HCT116 (cell line): ENCODE measurements around the gene ZNF177. TPM values are rescaled to one million over a fixed set of nuclear protein-coding genes. Genes with fewer than 3 reads are reported as not detected.
A peak's percentile ranks its signal among the peaks of the same experiment; 100 is the strongest.

Source experiments
- ATAC-seq: fragments of 200-7000 bp; cut with Tn5 transposase; 2 replicates; pipeline ENCODE4 v1.9.1; 2020; ENCODE audit warnings: mild to moderate bottlenecking, moderate library complexity
- BruUV-seq: library from RNA; stranded (reverse); fragments of 400-500 nt; replicated peaks from 2 replicates; lab custom pipeline; 2021; lab: Mats Ljungman, UMichigan
- CTCF ChIA-PET: fragments of 300-600 bp; sonication (Branson Sonifier 250); formaldehyde crosslinking; loops from one replicate; lab custom pipeline; 2021; ENCODE audit warnings: antibody characterized with exemption; lab: Charles Lee
- POLR2A ChIA-PET: fragments of 300-600, 350-600 bp; sonication (Branson Sonifier 250); formaldehyde crosslinking; loops from one replicate; lab custom pipeline; 2021; ENCODE audit warnings: antibody characterized with exemption; lab: Charles Lee
- RAD21 ChIA-PET, 2 experiments: fragments of 300-600 bp; sonication (Branson Sonifier 250); formaldehyde crosslinking; loops; one replicate each; lab custom pipeline; 2023; ENCODE audit warnings: low total read pairs in 2 of 2; ENCODE audit not compliant: uncharacterized antibody in 2 of 2, unreplicated experiment in 2 of 2, low non-redundant PET in 1 of 2; lab: Charles Lee
- DNase-seq: peaks from one replicate; pipeline ENCODE4 v3.0.0-alpha.2; 2010; ENCODE audit warnings: low read depth, low spot score
- H2AFZ ChIP-seq: fragments of 200-600 bp; shearing (Covaris generic), sonication (generic); 2 replicates; pipeline ENCODE4 v1.6.1; 2017; ENCODE audit warnings: low read depth, mixed run types, mixed read lengths, antibody characterized with exemption, low read length; ENCODE audit not compliant: poor library complexity, severe bottlenecking
- H3K27ac ChIP-seq: 2 replicates; pipeline ENCODE4 v1.5.1; 2012; ENCODE audit warnings: low read depth, low read length
- H3K27me3 ChIP-seq: fragments of 200-600 bp; sonication (generic); 2 replicates; pipeline ENCODE4 v1.6.1; 2016; ENCODE audit warnings: mixed run types, low read length, mixed read lengths; ENCODE audit not compliant: insufficient read depth
- H3K36me3 ChIP-seq, 2 experiments: fragments of 200-500 bp in 1 of 2; fragments of 200-600 bp in 1 of 2; sonication (Bioruptor generic) in 1 of 2; sonication (generic) in 1 of 2; 2 replicates each; pipeline versions ENCODE4 v1.5.1 to v1.6.1; 2014 to 2016; ENCODE audit warnings: low read length in 2 of 2, inconsistent platforms in 1 of 2, mixed read lengths in 1 of 2, mixed run types in 1 of 2; ENCODE audit not compliant: insufficient read depth in 2 of 2, control insufficient read depth in 1 of 2
- H3K4me1 ChIP-seq, 2 experiments: fragments of 200-600 bp in 1 of 2; sonication (generic) in 1 of 2; 2 replicates each; pipeline versions ENCODE4 v1.5.1 to v1.6.1; 2012 to 2017; ENCODE audit warnings: low read length in 2 of 2, inconsistent platforms in 1 of 2, mild to moderate bottlenecking in 1 of 2, mixed read lengths in 1 of 2, mixed run types in 1 of 2, moderate library complexity in 1 of 2; ENCODE audit not compliant: insufficient read depth in 2 of 2, control insufficient read depth in 1 of 2
- H3K4me2 ChIP-seq: fragments of 200-600 bp; sonication (generic); 2 replicates; pipeline ENCODE4 v1.6.1; 2017; ENCODE audit warnings: mixed run types, low read length, mixed read lengths
- H3K4me3 ChIP-seq, 2 experiments: fragments of 200-600 bp in 1 of 2; sonication (generic) in 1 of 2; replicated peaks in 1 of 2; 2 replicates each; pipeline ENCODE4 v1.5.1; 2011 to 2016; ENCODE audit warnings: low read length in 2 of 2, control low read depth in 1 of 2, low read depth in 1 of 2, mild to moderate bottlenecking in 1 of 2, mixed read lengths in 1 of 2, mixed run types in 1 of 2
- H3K79me2 ChIP-seq: fragments of 200-600 bp; sonication (generic); 2 replicates; pipeline ENCODE4 v1.6.1; 2017; ENCODE audit warnings: mild to moderate bottlenecking, mixed run types, low read length, moderate library complexity, mixed read lengths; ENCODE audit not compliant: insufficient read depth
- H3K9ac ChIP-seq: fragments of 200-600 bp; sonication (generic); 2 replicates; pipeline ENCODE4 v1.6.1; 2016; ENCODE audit warnings: low read length, mixed read lengths
- H3K9me2 ChIP-seq: fragments of 200-600 bp; sonication (generic), shearing (Covaris generic); 2 replicates; pipeline ENCODE4 v1.6.1; 2017; ENCODE audit warnings: mixed run types, mild to moderate bottlenecking, moderate library complexity; ENCODE audit not compliant: insufficient read depth
- H3K9me3 ChIP-seq, 2 experiments: fragments of 200-500 bp in 1 of 2; fragments of 200-600 bp in 1 of 2; sonication (Bioruptor generic) in 1 of 2; sonication (generic) in 1 of 2; 2 replicates each; pipeline ENCODE4 v1.6.1; 2014 to 2017; ENCODE audit warnings: low read length in 2 of 2, mixed read lengths in 2 of 2, inconsistent platforms in 1 of 2, low read depth in 1 of 2, mild to moderate bottlenecking in 1 of 2, mixed run types in 1 of 2, moderate library complexity in 1 of 2; ENCODE audit not compliant: control insufficient read depth in 1 of 2, insufficient read depth in 1 of 2
- H4K20me1 ChIP-seq: fragments of 200-600 bp; sonication (generic), shearing (Covaris generic); 2 replicates; pipeline ENCODE4 v1.6.1; 2017; ENCODE audit warnings: mixed run types, mild to moderate bottlenecking, moderate library complexity; ENCODE audit not compliant: insufficient read depth
- CBX3 ChIP-seq: IDR thresholded peaks from 2 replicates; pipeline ENCODE4 v1.6.1; 2012; ENCODE audit warnings: low read depth
- CEBPB ChIP-seq: IDR thresholded peaks from 2 replicates; pipeline ENCODE4 v1.6.1; 2012; ENCODE audit warnings: low read depth
- EGR1 ChIP-seq: IDR thresholded peaks from 2 replicates; pipeline ENCODE4 v1.6.1; 2012; ENCODE audit warnings: low read depth
- ELF1 ChIP-seq: IDR thresholded peaks from 2 replicates; pipeline ENCODE4 v1.6.1; 2012; ENCODE audit warnings: low read depth, borderline replicate concordance
- EZH2 ChIP-seq: fragments of 200-600 bp; sonication (generic); IDR thresholded peaks from 2 replicates; pipeline ENCODE4 v1.6.1; 2017; ENCODE audit warnings: antibody characterized with exemption, mixed run types
- EZH2phosphoT487 ChIP-seq: fragments of 200-600 bp; IDR thresholded peaks from 2 replicates; pipeline ENCODE4 v1.6.1; 2018; ENCODE audit warnings: antibody characterized with exemption, borderline replicate concordance
- JUND ChIP-seq: IDR thresholded peaks from 2 replicates; pipeline ENCODE4 v1.6.1; 2012
- POLR2A ChIP-seq: IDR thresholded peaks from 2 replicates; pipeline ENCODE4 v1.7.0; 2011; ENCODE audit warnings: borderline replicate concordance; ENCODE audit not compliant: insufficient read depth, insufficient read length; ENCODE audit errors: extremely low read depth
- RAD21 ChIP-seq: IDR thresholded peaks from 2 replicates; pipeline ENCODE4 v1.6.1; 2012; ENCODE audit warnings: low read depth, mild to moderate bottlenecking
- SIN3A ChIP-seq: IDR thresholded peaks from 2 replicates; pipeline ENCODE4 v1.6.1; 2012; ENCODE audit warnings: low read depth
- SP1 ChIP-seq: IDR thresholded peaks from 2 replicates; pipeline ENCODE4 v1.6.1; 2012; ENCODE audit warnings: low read depth
- TCF7L2 ChIP-seq: IDR thresholded peaks from 2 replicates; pipeline ENCODE4 v1.7.0; 2011; ENCODE audit warnings: borderline replicate concordance, inconsistent platforms; ENCODE audit not compliant: insufficient read depth, insufficient read length; ENCODE audit errors: extremely low read depth
- YY1 ChIP-seq: IDR thresholded peaks from 2 replicates; pipeline ENCODE4 v1.6.1; 2011; ENCODE audit warnings: low read length, low read depth, moderate library complexity, mild to moderate bottlenecking; ENCODE audit not compliant: insufficient replicate concordance; ENCODE audit errors: extremely low read depth
- ZFX ChIP-seq: fragments of 450-650 bp; IDR thresholded peaks from 2 replicates; pipeline ENCODE4 v1.6.1; 2017
- ZNF274 ChIP-seq: fragments of 200-500 bp; sonication (Bioruptor generic); IDR thresholded peaks from 2 replicates; pipeline ENCODE4 v1.6.1; 2014; ENCODE audit warnings: mild to moderate bottlenecking, low read depth, low read length, inconsistent platforms
- intact Hi-C: fragments of 100-400 bp; cut with micrococcal nuclease; formaldehyde crosslinking; loops from 2 replicates; pipeline ENCODE4 v1.10.0; 2022
- total RNA-seq: library from RNA; stranded (reverse); gene quantifications from one replicate; pipeline ENCODE4 v1.2.1, GENCODE V29; 2021; ENCODE audit not compliant: unreplicated experiment
- TF ChIP-seq, protein P1 (sequence below): IDR thresholded peaks from 2 replicates; pipeline ENCODE4 v1.6.1; 2012
- TF ChIP-seq, protein P2 (sequence below): IDR thresholded peaks from 2 replicates; pipeline ENCODE4 v1.6.1; 2012; ENCODE audit warnings: low read depth
- TF ChIP-seq, protein P3 (sequence below), 3 experiments: fragments of 200-600 bp in 1 of 3; sonication (generic) in 1 of 3; IDR thresholded peaks in 2 of 3; conservative IDR thresholded peaks in 1 of 3; 2 replicates each; pipeline ENCODE4 v1.5.1; 2012 to 2017; ENCODE audit warnings: low read depth in 2 of 3, low read length in 2 of 3, antibody characterized with exemption in 1 of 3, borderline replicate concordance in 1 of 3, control low read depth in 1 of 3, mild to moderate bottlenecking in 1 of 3, mixed read lengths in 1 of 3, mixed run types in 1 of 3, moderate library complexity in 1 of 3; ENCODE audit not compliant: insufficient read depth in 1 of 3

ZNF177 gene
- total RNA-seq, 1 experiment from 2014 or later: 1.2 TPM

DNA sequence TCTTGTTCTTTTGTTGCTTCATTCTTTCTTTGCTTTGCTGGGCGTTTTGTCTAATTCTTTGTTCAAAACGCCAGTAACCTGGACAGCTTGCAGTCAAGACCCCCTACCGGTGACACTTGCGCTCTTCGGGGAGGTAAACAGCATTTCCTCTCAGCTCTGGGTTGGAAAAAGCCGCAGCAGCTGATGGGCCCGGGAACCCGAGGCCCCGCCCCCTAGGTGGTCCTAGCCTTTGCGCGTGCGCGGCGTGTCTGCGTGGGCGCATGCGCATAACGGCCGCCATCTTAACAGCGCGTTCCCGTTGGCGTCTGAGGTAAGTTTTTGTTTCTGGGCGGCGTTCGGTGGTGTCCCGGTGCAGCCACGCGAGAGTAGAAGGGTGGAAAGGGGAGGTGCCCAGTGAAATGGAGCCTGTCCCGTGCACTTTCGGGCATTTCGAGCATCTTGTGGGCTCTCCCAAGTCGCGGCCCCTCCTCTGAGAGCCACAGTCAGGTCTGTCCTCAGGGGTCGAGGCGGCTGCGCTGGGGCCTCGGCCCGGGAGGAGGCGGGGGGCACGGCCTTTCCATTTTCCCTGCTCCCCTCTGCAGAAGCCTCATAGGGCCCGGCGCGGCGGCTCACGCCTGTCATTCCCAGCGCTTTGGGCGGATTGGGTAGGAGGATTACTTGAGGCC is 38.8 kb upstream of the ZNF177 start, which contains the start of gene ZNF559 (continued):
- TF ChIP-seq ZNF274 (no peak), YY1 (peak; percentile 89), ZFX (peak; percentile 36; the same call in 1 of the 2 replicates), SP1 (no peak)
- TF ChIP-seq, all 23 proteins: peak for 7

DNA sequence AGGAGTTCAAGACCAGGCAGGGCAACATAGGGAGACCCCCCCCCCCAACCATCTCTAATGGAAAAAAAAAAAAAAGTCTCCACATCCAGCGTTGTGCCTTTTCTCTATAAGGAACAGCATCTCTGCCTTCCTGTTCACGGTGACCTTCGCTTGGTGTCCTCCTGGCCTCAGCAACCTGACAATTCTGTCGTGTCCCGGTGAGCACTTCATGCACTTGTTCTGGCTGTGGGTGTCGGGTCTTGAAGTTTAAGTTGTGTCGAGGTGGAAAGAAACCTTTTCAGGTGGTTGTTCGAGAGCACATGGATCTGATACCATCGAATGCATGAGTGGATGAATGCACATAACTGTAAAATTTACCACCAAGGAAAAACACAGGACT is 38.2 kb upstream of the ZNF177 start:
- BruUV-seq: TSS peak; percentile 83
- RAD21 ChIA-PET: no interaction called here
- H3K36me3 ChIP-seq: peaks cover 0 to 3% of the 10 kb centered on the region in 2 experiments; a peak in 1 of 4 replicates
- DNase-seq (no peak), ATAC-seq (no peak)
- H3K79me2 ChIP-seq: peaks cover 10% of the 10 kb centered on the region; the same call in 1 of the 2 replicates
- H3K4me3 ChIP-seq: peak overlapping the region; percentile 73 to 80
- no peaks in the 10 kb centered on the region for H3K9me2 ChIP-seq
- CTCF ChIA-PET: no interaction called here
- POLR2A ChIA-PET: no interaction called here
- H3K27me3 ChIP-seq: no peaks in the 10 kb centered on the region
- H3K9me3 ChIP-seq: peaks cover 11 to 34% of the 10 kb centered on the region in 2 experiments; a peak in 2 of 4 replicates
- H3K9ac ChIP-seq: peak overlapping the region; percentile 68
- intact Hi-C loops: loop anchor here (1.0 to 10.0 kb wide), 3 partner anchors 15 to 350 kb away; partner anchors contain the start of genes ZNF121, ZNF562 and ZNF699
- H2AFZ ChIP-seq: peak overlapping the region; percentile 78
- no peaks in the 10 kb centered on the region for H4K20me1 ChIP-seq
- peak overlapping the region; percentile 92 for H3K4me2 ChIP-seq
- peaks cover 0 to 16% of the 10 kb centered on the region in 2 experiments; a peak in 2 of 4 replicates for H3K4me1 ChIP-seq
- H3K27ac ChIP-seq: peak overlapping the region; percentile 80
- TF ChIP-seq, protein P1, sequence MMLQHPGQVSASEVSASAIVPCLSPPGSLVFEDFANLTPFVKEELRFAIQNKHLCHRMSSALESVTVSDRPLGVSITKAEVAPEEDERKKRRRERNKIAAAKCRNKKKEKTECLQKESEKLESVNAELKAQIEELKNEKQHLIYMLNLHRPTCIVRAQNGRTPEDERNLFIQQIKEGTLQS: no peak
- TF ChIP-seq POLR2A (no peak), SIN3A (no peak), EZH2phosphoT487 (no peak), RAD21 (no peak), ZNF274 (no peak), CEBPB (no peak), YY1 (no peak), JUND (no peak), TCF7L2 (no peak), CBX3 (no peak), ZFX (no peak), EGR1 (no peak), SP1 (no peak), ELF1 (no peak), EZH2 (no peak)
- TF ChIP-seq, protein P2, sequence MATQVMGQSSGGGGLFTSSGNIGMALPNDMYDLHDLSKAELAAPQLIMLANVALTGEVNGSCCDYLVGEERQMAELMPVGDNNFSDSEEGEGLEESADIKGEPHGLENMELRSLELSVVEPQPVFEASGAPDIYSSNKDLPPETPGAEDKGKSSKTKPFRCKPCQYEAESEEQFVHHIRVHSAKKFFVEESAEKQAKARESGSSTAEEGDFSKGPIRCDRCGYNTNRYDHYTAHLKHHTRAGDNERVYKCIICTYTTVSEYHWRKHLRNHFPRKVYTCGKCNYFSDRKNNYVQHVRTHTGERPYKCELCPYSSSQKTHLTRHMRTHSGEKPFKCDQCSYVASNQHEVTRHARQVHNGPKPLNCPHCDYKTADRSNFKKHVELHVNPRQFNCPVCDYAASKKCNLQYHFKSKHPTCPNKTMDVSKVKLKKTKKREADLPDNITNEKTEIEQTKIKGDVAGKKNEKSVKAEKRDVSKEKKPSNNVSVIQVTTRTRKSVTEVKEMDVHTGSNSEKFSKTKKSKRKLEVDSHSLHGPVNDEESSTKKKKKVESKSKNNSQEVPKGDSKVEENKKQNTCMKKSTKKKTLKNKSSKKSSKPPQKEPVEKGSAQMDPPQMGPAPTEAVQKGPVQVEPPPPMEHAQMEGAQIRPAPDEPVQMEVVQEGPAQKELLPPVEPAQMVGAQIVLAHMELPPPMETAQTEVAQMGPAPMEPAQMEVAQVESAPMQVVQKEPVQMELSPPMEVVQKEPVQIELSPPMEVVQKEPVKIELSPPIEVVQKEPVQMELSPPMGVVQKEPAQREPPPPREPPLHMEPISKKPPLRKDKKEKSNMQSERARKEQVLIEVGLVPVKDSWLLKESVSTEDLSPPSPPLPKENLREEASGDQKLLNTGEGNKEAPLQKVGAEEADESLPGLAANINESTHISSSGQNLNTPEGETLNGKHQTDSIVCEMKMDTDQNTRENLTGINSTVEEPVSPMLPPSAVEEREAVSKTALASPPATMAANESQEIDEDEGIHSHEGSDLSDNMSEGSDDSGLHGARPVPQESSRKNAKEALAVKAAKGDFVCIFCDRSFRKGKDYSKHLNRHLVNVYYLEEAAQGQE: no peak
- TF ChIP-seq, protein P3, sequence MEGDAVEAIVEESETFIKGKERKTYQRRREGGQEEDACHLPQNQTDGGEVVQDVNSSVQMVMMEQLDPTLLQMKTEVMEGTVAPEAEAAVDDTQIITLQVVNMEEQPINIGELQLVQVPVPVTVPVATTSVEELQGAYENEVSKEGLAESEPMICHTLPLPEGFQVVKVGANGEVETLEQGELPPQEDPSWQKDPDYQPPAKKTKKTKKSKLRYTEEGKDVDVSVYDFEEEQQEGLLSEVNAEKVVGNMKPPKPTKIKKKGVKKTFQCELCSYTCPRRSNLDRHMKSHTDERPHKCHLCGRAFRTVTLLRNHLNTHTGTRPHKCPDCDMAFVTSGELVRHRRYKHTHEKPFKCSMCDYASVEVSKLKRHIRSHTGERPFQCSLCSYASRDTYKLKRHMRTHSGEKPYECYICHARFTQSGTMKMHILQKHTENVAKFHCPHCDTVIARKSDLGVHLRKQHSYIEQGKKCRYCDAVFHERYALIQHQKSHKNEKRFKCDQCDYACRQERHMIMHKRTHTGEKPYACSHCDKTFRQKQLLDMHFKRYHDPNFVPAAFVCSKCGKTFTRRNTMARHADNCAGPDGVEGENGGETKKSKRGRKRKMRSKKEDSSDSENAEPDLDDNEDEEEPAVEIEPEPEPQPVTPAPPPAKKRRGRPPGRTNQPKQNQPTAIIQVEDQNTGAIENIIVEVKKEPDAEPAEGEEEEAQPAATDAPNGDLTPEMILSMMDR (IDR thresholded peaks at IDR 0.05 in 2 of 3, conservative IDR thresholded peaks at IDR 0.05 in 1 of 3; ENCODE audit: borderline replicate concordance in 1 of 3, insufficient read depth in 1 of 3, low read depth in 2 of 3, low read length in 2 of 3): no peak
